Measurements from ENCODE around the gene LRRC59. TPM values are rescaled to one million over a fixed set of nuclear protein-coding genes. Genes with fewer than 3 reads are reported as not detected.

Gene LRRC59
- total and polyA plus RNA-seq, 2 of the 8 experiments (the other 6 are each of a cell fraction or from before 2014, with no cell fraction given), result 48.3 to 117 TPM

- TF ChIP-seq RBBP5 (IDR thresholded peaks at IDR 0.05; ENCODE audit: borderline replicate concordance, low read depth, low read length) (no peak), CTBP2 (IDR thresholded peaks at IDR 0.05; ENCODE audit: borderline replicate concordance, insufficient read depth, insufficient read length, low read length) (no peak)
- TF ChIP-seq, protein P1, sequence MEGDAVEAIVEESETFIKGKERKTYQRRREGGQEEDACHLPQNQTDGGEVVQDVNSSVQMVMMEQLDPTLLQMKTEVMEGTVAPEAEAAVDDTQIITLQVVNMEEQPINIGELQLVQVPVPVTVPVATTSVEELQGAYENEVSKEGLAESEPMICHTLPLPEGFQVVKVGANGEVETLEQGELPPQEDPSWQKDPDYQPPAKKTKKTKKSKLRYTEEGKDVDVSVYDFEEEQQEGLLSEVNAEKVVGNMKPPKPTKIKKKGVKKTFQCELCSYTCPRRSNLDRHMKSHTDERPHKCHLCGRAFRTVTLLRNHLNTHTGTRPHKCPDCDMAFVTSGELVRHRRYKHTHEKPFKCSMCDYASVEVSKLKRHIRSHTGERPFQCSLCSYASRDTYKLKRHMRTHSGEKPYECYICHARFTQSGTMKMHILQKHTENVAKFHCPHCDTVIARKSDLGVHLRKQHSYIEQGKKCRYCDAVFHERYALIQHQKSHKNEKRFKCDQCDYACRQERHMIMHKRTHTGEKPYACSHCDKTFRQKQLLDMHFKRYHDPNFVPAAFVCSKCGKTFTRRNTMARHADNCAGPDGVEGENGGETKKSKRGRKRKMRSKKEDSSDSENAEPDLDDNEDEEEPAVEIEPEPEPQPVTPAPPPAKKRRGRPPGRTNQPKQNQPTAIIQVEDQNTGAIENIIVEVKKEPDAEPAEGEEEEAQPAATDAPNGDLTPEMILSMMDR (IDR thresholded peaks at IDR 0.05; ENCODE audit: control extremely low read depth in 1 of 3, insufficient read depth in 1 of 3, low read depth in 1 of 3, low read length in 3 of 3), result no peak
Measured at GRCh38 chr17:50422738-50423137, 25.4 kb upstream of the LRRC59 start (continued).
